Esophagus squamous epithelium (tissue), 5 donors: ENCODE results near the gene RPAIN. TPM values are rescaled to one million over a fixed set of nuclear protein-coding genes. Genes with fewer than 3 reads are reported as not detected.
"Not testable (repeated sequence)": the region's sequence is repeated elsewhere in the genome, so short reads cannot be mapped to it uniquely, and the experiment has no call there.

ENCODE experiments used
- DNase-seq: peaks from one replicate; lab custom pipeline; 2025; lab: John Stamatoyannopoulos, UW
- H3K27ac ChIP-seq, 4 donors: fragments of 200-600 bp; sonication (generic); one replicate each; pipeline ENCODE4 v1.5.1; 2016 to 2019; ENCODE audit warnings: mild to moderate bottlenecking in 1 of 4
- H3K27me3 ChIP-seq, 4 donors: fragments of 200-600 bp; sonication (generic); 1 replicate in 3 of 4; 2 replicates in 1 of 4; pipeline versions ENCODE4 v1.5.1 to v1.6.0; 2017 to 2021; ENCODE audit warnings: antibody characterized with exemption in 1 of 4
- H3K36me3 ChIP-seq, 3 donors: fragments of 200-600 bp; sonication (generic); one replicate each; pipeline ENCODE4 v1.5.1; 2016 to 2019
- H3K4me1 ChIP-seq, 3 donors: fragments of 200-600 bp; sonication (generic); one replicate each; pipeline ENCODE4 v1.5.1; 2017 to 2019
- H3K4me3 ChIP-seq, 4 donors: fragments of 200-600 bp; sonication (generic); 1 replicate in 3 of 4; 2 replicates in 1 of 4; pipeline ENCODE4 v1.5.1; 2016 to 2019; ENCODE audit warnings: mild to moderate bottlenecking in 2 of 4, moderate library complexity in 1 of 4
- H3K9me3 ChIP-seq, 3 donors: fragments of 200-600 bp; sonication (generic); one replicate each; pipeline ENCODE4 v1.5.1; 2016 to 2019
- POLR2A ChIP-seq, 4 donors: fragments of 450-650 bp; IDR thresholded peaks; one replicate each; pipeline ENCODE4 v1.6.1; 2017; ENCODE audit warnings: antibody characterized with exemption in 4 of 4, mild to moderate bottlenecking in 4 of 4, moderate library complexity in 3 of 4
- WGBS, 2 donors: methylation state at CpG; one replicate each; pipeline ENCODE4 v1.1.5; 2018; 5-methylcytosine and 5-hydroxymethylcytosine counted together
- intact Hi-C: fragments of 100-400 bp; cut with DNase I; formaldehyde crosslinking; loops from one replicate; pipeline ENCODE4 v1.15.0; 2022
- total RNA-seq, 4 donors: library from RNA; depleted of rRNA; stranded (reverse); fragments of >200 nt; gene quantifications; one replicate each; pipeline ENCODE4 v1.1.0, GENCODE V29; 2016
- TF ChIP-seq, protein P1 (sequence below), 6 experiments: fragments of 450-650 bp in 4 of 6; fragments of 200-600 bp in 2 of 6; sonication (generic) in 2 of 6; IDR thresholded peaks; one replicate each; pipeline ENCODE4 v1.5.1; 2016 to 2019; ENCODE audit warnings: antibody characterized with exemption in 6 of 6, mild to moderate bottlenecking in 4 of 6, moderate library complexity in 4 of 6
- donor health status: DM: yes; HTN: yes; CAD: no.

Gene RPAIN
- total RNA-seq, 4 donors from 2014 or later = 22.4 to 37.4 (median 29.8) TPM

DNA sequence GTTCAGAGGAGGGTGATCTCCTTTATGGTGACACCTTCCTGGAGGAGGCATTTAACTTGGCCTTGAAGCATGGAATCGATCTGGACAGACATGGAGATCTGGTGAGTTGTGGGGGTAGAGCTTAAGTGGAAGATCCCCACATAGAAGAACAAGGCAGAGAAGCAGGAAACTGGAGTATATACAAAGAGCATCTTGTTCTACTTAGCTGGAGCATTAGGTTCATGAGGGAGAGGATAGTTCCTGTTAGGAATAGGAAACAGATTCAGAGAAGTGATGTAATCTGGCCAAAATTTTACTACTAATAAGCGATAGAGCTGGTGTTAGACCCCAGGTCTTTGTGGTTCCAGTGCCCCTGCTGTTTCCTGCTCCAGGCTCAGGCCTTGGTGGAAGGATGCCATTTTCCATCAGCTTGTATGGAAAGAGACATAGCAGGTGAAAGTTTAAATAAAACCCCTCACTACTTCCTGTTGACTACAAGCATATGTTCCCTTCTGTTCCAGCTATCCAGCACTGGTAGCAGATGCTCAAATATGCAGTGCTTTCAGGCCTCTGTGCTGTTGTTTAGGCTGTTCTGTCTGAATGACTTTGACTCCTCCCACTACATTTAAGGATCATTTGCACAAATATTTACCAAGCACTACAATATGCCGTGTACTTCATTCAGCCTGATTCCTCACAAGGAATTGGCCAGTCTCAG lies 9.4 kb downstream of the RPAIN start:
- intact Hi-C loops = no loop called here
- 63 to 73% methylated on average over 3 of the region's 3 CpGs for WGBS, 2 donors
- Histone ChIP-seq H3K36me3 (peaks cover 0 to 100% (median 39%) of the 10 kb centered on the region in 3 donors), H3K4me3 (no peak overlapping the region), H3K4me1 (peaks cover 0 to 34% (median 3%) of the 10 kb centered on the region in 3 donors), H3K27ac (peak overlapping the region in 3 of 4 donors; percentile 63 to 77 (median 65)), H3K9me3 (no peaks in the 10 kb centered on the region), H3K27me3 (no peaks in the 10 kb centered on the region)
- TF ChIP-seq POLR2A (IDR thresholded peaks at IDR 0.05) = no peak
- DNase-seq = no peak

DNA sequence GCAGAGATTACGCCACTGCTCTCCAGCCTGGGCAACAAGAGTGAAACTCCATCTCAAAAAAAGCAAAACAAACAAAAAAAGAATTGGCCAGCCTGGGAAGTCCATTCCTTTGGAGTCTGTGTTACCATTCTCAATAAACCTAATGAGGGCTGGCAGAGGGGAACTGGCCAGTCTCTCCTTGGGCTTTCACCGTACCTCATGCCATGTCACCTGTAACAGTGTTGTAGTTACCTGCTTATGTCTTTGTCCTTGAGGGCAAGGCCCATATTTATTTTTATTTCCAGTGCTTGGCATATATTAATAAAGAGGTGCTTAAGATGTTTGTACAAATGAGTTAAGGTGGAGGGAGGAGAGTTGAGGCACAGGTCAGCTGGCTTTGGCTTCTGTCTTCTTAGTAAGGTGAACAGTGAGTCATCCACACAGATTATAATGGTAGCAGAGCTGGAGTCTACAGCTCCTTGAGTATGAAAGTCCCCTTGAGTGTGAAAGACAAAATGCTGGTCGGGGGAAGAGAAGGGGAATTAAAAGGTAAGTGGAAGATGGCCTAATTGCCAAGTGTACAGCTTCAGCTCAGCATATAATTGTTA lies 10.5 kb downstream of the RPAIN start:
- H3K4me1 ChIP-seq = peaks cover 0 to 41% (median 3%) of the 10 kb centered on the region in 3 donors
- WGBS, 2 donors = 74 to 88% methylated on average over 3 of the region's 3 CpGs
- intact Hi-C loops = no loop called here
- H3K36me3 ChIP-seq = peaks cover 6 to 100% (median 38%) of the 10 kb centered on the region in 3 donors
- H3K27ac ChIP-seq = peak overlapping the region in 3 of 4 donors; percentile 63 to 77 (median 65)
- H3K4me3 ChIP-seq = no peak overlapping the region
- H3K9me3 ChIP-seq = no peaks in the 10 kb centered on the region
- no peak for DNase-seq
- no peak for TF ChIP-seq POLR2A (IDR thresholded peaks at IDR 0.05)
- TF ChIP-seq, protein P1, sequence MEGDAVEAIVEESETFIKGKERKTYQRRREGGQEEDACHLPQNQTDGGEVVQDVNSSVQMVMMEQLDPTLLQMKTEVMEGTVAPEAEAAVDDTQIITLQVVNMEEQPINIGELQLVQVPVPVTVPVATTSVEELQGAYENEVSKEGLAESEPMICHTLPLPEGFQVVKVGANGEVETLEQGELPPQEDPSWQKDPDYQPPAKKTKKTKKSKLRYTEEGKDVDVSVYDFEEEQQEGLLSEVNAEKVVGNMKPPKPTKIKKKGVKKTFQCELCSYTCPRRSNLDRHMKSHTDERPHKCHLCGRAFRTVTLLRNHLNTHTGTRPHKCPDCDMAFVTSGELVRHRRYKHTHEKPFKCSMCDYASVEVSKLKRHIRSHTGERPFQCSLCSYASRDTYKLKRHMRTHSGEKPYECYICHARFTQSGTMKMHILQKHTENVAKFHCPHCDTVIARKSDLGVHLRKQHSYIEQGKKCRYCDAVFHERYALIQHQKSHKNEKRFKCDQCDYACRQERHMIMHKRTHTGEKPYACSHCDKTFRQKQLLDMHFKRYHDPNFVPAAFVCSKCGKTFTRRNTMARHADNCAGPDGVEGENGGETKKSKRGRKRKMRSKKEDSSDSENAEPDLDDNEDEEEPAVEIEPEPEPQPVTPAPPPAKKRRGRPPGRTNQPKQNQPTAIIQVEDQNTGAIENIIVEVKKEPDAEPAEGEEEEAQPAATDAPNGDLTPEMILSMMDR (IDR thresholded peaks at IDR 0.05) = no peak
- H3K27me3 ChIP-seq = no peaks in the 10 kb centered on the region

DNA sequence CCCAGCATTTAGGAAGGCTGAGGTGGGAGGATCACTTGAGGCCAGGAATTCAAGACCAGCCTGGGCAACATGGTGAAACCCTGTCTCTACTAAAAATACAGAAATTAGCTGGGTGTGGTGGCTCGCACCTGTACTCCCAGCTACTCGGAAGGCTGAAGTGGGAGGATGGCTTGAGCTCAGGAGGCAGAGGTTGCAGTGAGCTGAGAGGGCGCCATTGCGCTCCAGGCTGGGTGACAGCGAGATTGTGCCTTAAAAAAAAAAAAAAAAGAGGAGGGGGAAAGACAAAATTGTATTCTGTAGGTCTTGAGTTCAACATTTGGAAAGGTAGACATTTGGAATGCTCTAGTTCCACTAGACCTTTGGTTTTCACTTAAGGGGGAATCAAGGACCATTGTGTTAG lies 11.3 kb downstream of the RPAIN start:
- H3K4me1 ChIP-seq = peaks cover 0 to 45% (median 3%) of the 10 kb centered on the region in 3 donors
- WGBS, 2 donors = 74 to 80% methylated on average over 4 to 5 of the region's 5 CpGs
- H3K4me3 ChIP-seq, H3K9me3 ChIP-seq, DNase-seq, intact Hi-C loops, H3K27me3 ChIP-seq: not testable (repeated sequence)
- peaks cover 6 to 99% (median 33%) of the 10 kb centered on the region in 3 donors for H3K36me3 ChIP-seq
- H3K27ac ChIP-seq = peak overlapping the region in 3 of 4 donors; percentile 63 to 77 (median 65)

DNA sequence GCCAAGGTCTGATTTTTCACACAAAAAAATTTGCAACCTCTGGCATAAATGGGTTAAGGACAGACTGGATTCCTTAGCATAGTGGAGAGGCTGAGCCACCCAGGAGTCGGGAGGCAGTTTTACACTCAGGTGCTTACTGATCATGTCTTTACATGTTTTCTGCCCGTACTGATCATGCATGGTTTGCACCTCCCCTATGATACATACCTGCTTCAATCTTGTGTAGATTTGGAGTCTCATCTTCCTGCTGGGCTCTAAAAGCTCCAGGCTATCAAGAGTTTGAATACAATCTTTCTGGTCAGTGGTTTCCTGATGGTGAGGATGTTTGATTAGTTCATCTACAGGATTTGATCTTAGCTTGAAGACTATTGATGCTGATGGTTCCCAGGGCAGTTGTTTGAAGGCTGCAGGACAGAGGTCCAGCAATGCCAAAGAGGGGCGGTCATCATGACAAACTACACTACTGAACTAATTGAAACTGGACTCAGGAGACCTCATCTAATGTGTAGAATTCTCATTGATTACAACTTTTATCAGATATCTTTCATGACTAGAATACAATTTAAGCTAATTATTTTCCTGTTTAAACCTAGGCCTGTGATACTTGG lies 12.1 kb downstream of the RPAIN start:
- peaks cover 6 to 99% (median 32%) of the 10 kb centered on the region in 3 donors for H3K36me3 ChIP-seq
- H3K4me1 ChIP-seq = peaks cover 0 to 53% (median 7%) of the 10 kb centered on the region in 3 donors
- no peak overlapping the region for H3K4me3 ChIP-seq
- H3K27ac ChIP-seq = peak overlapping the region in 3 of 4 donors; percentile 16 to 77 (median 60)
- DNase-seq = no peak
- 52 to 53% methylated on average over 3 of the region's 3 CpGs for WGBS, 2 donors
- intact Hi-C loops = no loop called here
- no peaks in the 10 kb centered on the region for H3K27me3 ChIP-seq
- no peaks in the 10 kb centered on the region for H3K9me3 ChIP-seq
- no peak for TF ChIP-seq POLR2A (IDR thresholded peaks at IDR 0.05)
- TF ChIP-seq, protein P1 (IDR thresholded peaks at IDR 0.05) = no peak

DNA sequence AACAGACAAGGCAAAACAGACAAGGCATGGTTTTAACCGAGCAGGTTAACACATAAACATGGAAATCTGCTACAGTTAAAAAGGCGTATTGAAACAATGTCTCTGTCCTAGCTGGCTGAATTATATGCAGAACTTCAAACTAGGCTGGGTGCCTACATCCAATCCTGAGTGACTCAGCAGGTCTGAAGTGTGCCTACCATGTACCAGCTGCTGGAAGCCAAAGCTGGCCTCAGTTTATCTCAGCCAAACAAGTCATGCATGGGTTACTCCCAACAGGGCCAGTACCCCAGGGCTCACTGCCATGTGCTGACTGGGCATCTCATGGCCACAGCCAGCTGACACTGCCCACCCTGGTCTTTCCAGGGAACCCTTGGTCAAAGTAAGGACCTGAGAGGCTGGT lies 15.0 kb downstream of the RPAIN start:
- Histone ChIP-seq H3K27ac (peak overlapping the region in 1 of 4 donors; percentile 13), H3K4me1 (peaks cover 9 to 68% (median 24%) of the 10 kb centered on the region in 3 donors), H3K27me3 (no peaks in the 10 kb centered on the region), H3K36me3 (peaks cover 6 to 77% (median 31%) of the 10 kb centered on the region in 3 donors), H3K9me3 (no peaks in the 10 kb centered on the region), H3K4me3 (no peak overlapping the region)
- intact Hi-C loops = no loop called here
- TF ChIP-seq, protein P1 (IDR thresholded peaks at IDR 0.05) = no peak
- no peak for TF ChIP-seq POLR2A (IDR thresholded peaks at IDR 0.05)
- DNase-seq = no peak
- whole genome bisulfite sequencing, 2 donors = 88 to 100% methylated on average over 2 of the region's 2 CpGs

DNA sequence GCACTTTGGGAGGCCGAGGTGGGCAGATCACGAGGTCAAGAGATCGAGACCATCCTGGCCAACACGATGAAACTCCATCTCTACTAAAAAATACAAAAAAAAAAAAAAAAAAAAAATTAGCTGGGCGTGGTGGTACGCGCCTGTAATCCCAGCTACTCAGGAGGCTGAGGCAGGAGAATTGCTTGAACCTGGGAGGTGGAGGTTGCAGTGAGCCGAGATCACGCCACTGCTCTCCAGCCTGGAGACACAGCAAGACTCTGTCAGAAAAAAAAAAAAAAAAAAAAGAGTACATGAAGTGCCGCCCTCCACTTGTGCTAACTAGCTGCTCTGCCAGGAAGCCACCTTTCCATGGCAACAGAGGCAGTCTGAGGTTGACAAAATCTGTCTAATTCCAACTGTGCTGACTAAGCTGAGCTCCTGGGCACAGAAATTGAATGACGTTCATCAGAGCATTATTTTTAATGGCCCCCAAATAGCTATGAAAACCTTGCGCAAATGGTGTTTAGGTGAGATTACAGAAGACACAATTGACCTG lies 15.9 kb downstream of the RPAIN start:
- H3K4me3 ChIP-seq, H3K27me3 ChIP-seq, DNase-seq, H3K27ac ChIP-seq, intact Hi-C loops, H3K9me3 ChIP-seq: not testable (repeated sequence)
- Histone ChIP-seq H3K36me3 (peaks cover 6 to 69% (median 31%) of the 10 kb centered on the region in 3 donors), H3K4me1 (peaks cover 9 to 60% (median 23%) of the 10 kb centered on the region in 3 donors)
- WGBS, 2 donors = 75 to 81% methylated on average over 7 to 12 of the region's 12 CpGs
